ENCODE measurements around the gene TMC1.

TMC1 gene

GRCh38 chr9:72589667-72590521 is 68.5 kb downstream of the TMC1 start:
- DNase-seq (ENCODE audit: low read depth, low spot score), result no peak
- no peak overlapping the region for H3K4me3 ChIP-seq (ENCODE audit: insufficient read length, low read depth)

GRCh38 chr9:72590824-72591223 is 69.4 kb downstream of the TMC1 start:
- Histone ChIP-seq H3K36me3 (ENCODE audit: insufficient read depth, insufficient read length, low read length) (no peaks in the 10 kb centered on the region), H3K4me1 (ENCODE audit: insufficient read depth, insufficient read length) (no peaks in the 10 kb centered on the region), H3K27me3 (ENCODE audit: insufficient read depth, insufficient read length) (no peaks in the 10 kb centered on the region), H3K9me3 (ENCODE audit: insufficient read depth, low read length) (no peaks in the 10 kb centered on the region), H3K4me3 (ENCODE audit: insufficient read length, low read depth) (no peak overlapping the region), H3K9ac (ENCODE audit: insufficient read length, low read depth) (no peak overlapping the region)
- TF ChIP-seq YY1 (IDR thresholded peaks at IDR 0.05; ENCODE audit: insufficient read depth, insufficient read length) (no peak), ZNF274 (IDR thresholded peaks at IDR 0.05; ENCODE audit: low read depth, low read length) (no peak), SUZ12 (IDR thresholded peaks at IDR 0.05; ENCODE audit: extremely low read depth, insufficient read depth, insufficient read length) (no peak)
- no peak for DNase-seq (ENCODE audit: low read depth, low spot score)

More at GRCh38 chr9:72589667-72590521, 68.5 kb downstream of the TMC1 start:
- Histone ChIP-seq H3K9ac (ENCODE audit: insufficient read length, low read depth) (no peak overlapping the region), H3K36me3 (ENCODE audit: insufficient read depth, insufficient read length, low read length) (no peaks in the 10 kb centered on the region), H3K9me3 (ENCODE audit: insufficient read depth, low read length) (no peaks in the 10 kb centered on the region), H3K27me3 (ENCODE audit: insufficient read depth, insufficient read length) (no peaks in the 10 kb centered on the region), H3K4me1 (ENCODE audit: insufficient read depth, insufficient read length) (no peaks in the 10 kb centered on the region)
- no peak for TF ChIP-seq SUZ12 (IDR thresholded peaks at IDR 0.05; ENCODE audit: extremely low read depth, insufficient read depth, insufficient read length)
- TF ChIP-seq ZNF274 (IDR thresholded peaks at IDR 0.05; ENCODE audit: low read depth, low read length), result no peak
- no peak for TF ChIP-seq YY1 (IDR thresholded peaks at IDR 0.05; ENCODE audit: insufficient read depth, insufficient read length)

DNA sequence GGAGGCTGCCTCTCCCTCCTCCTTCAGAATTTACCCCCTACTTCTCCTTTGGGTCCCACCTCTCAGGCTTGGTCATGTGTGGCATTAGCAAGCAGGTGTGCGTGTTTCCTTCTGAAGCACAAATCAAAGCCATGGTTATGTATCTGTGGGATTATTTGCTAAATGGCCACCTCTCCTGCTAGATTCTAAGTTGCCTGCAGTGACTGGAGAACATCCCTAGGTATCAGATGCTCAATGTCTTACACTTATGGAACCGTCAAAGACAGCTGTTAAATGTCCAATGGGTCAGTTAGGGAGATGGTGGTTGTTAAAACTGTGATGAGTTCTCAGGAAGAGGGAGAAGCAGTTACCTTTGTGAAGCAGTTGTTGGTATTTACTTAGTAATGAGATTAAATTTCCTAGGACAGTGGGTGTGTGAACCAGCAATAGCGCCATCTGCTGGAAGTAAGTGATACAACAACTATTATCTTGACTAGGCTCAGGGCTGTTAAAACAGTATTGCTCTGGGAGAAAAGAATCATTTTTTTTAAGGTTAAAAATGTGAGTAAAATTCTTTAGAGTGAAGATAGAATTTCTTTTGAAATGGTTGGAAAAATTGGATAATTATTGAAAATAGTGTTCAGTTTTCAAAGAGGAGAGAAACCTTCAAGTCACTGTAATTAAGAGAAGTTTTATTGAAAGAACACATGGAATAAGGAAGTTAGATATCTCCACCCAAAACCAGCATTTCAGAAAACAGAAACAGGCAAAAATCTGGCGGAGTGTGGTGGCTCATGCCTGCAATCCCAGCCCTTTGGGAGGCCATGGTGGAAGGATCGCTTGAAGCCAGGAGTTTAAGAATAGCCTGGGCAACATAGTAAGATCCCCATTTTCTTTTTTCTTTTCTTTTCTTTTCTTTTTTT is 71.3 kb downstream of the TMC1 start:
- Histone ChIP-seq H3K4me3 (ENCODE audit: insufficient read length, low read depth) (no peak overlapping the region), H3K36me3 (ENCODE audit: insufficient read depth, insufficient read length, low read length) (no peaks in the 10 kb centered on the region), H3K4me1 (ENCODE audit: insufficient read depth, insufficient read length) (no peaks in the 10 kb centered on the region), H3K27me3 (ENCODE audit: insufficient read depth, insufficient read length) (no peaks in the 10 kb centered on the region), H3K9ac (ENCODE audit: insufficient read length, low read depth) (no peak overlapping the region), H3K9me3 (ENCODE audit: insufficient read depth, low read length) (no peaks in the 10 kb centered on the region)
- peak; percentile 49 for DNase-seq (ENCODE audit: low read depth, low spot score)
- TF ChIP-seq YY1 (IDR thresholded peaks at IDR 0.05; ENCODE audit: insufficient read depth, insufficient read length), result no peak
- no peak for TF ChIP-seq ZNF274 (IDR thresholded peaks at IDR 0.05; ENCODE audit: low read depth, low read length)
- no peak for TF ChIP-seq SUZ12 (IDR thresholded peaks at IDR 0.05; ENCODE audit: extremely low read depth, insufficient read depth, insufficient read length)

DNA sequence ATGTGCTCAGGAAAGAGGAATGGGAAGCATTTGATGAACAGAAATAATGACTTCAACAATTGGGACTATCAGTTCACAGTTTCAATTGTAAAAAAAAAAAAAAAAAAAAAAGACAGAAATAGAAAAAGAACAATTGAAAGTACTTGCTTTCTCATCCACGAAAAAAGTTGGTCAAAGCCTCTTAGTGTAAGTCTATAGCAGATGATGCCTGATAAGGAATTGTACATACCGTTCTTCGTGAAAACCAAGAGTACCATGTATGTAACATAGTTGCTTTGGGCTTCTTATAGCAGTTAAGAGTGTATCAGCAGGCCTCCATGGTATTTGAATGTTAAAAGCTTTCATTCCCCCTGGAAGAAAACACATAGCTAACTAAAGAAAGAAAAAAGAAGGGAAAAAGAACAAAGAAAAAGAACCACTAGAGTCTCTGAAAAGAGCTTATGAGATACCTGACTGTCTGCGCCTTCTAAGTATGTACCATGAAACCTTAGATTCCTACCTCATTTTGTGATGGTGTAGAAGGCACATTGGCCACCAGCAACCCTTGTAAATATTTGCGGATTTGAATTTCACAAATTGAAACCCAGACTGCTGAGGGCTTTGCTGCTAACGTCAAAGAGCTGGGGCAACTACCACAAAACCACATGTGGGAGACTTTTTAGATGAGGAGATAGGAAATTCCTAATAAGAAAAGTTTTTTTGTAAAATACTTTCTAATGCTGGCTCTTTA is 75.2 kb downstream of the TMC1 start:
- no peaks in the 10 kb centered on the region for H3K27me3 ChIP-seq (ENCODE audit: insufficient read depth, insufficient read length)
- no peak overlapping the region for H3K4me3 ChIP-seq (ENCODE audit: insufficient read length, low read depth)
- no peaks in the 10 kb centered on the region for H3K9me3 ChIP-seq (ENCODE audit: insufficient read depth, low read length)
- H3K9ac ChIP-seq (ENCODE audit: insufficient read length, low read depth), result no peak overlapping the region
- H3K36me3 ChIP-seq (ENCODE audit: insufficient read depth, insufficient read length, low read length), result no peaks in the 10 kb centered on the region
- DNase-seq (ENCODE audit: low read depth, low spot score), result no peak
- no peaks in the 10 kb centered on the region for H3K4me1 ChIP-seq (ENCODE audit: insufficient read depth, insufficient read length)
- TF ChIP-seq ZNF274 (IDR thresholded peaks at IDR 0.05; ENCODE audit: low read depth, low read length) (no peak), YY1 (IDR thresholded peaks at IDR 0.05; ENCODE audit: insufficient read depth, insufficient read length) (no peak), SUZ12 (IDR thresholded peaks at IDR 0.05; ENCODE audit: extremely low read depth, insufficient read depth, insufficient read length) (no peak)

DNA sequence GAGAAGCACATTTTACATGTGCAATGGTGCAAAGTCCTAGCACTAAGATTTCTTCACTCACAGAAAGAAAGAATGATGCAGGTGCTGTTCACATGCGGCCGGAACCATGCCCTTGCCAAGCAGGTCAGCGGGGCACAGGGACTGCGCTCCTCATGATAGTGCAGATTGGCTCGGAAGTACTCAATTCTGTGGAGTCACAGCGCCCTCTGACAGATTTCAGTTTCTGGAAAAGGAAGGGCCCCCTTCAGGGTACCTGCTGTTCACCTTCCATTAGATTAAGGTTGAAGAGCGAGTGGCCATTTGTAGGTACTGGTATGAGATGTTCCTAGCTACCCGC is 75.7 kb downstream of the TMC1 start:
- no peaks in the 10 kb centered on the region for H3K27me3 ChIP-seq (ENCODE audit: insufficient read depth, insufficient read length)
- no peak overlapping the region for H3K4me3 ChIP-seq (ENCODE audit: insufficient read length, low read depth)
- H3K9ac ChIP-seq (ENCODE audit: insufficient read length, low read depth), result no peak overlapping the region
- no peaks in the 10 kb centered on the region for H3K4me1 ChIP-seq (ENCODE audit: insufficient read depth, insufficient read length)
- no peaks in the 10 kb centered on the region for H3K36me3 ChIP-seq (ENCODE audit: insufficient read depth, insufficient read length, low read length)
- H3K9me3 ChIP-seq (ENCODE audit: insufficient read depth, low read length), result no peaks in the 10 kb centered on the region
- no peak for DNase-seq (ENCODE audit: low read depth, low spot score)
- TF ChIP-seq ZNF274 (IDR thresholded peaks at IDR 0.05; ENCODE audit: low read depth, low read length) (no peak), SUZ12 (IDR thresholded peaks at IDR 0.05; ENCODE audit: extremely low read depth, insufficient read depth, insufficient read length) (no peak), YY1 (IDR thresholded peaks at IDR 0.05; ENCODE audit: insufficient read depth, insufficient read length) (no peak)

- Histone ChIP-seq H3K9ac (ENCODE audit: insufficient read length, low read depth) (no peak overlapping the region), H3K9me3 (ENCODE audit: insufficient read depth, low read length) (no peaks in the 10 kb centered on the region), H3K4me1 (ENCODE audit: insufficient read depth, insufficient read length) (no peaks in the 10 kb centered on the region), H3K27me3 (ENCODE audit: insufficient read depth, insufficient read length) (no peaks in the 10 kb centered on the region), H3K36me3 (ENCODE audit: insufficient read depth, insufficient read length, low read length) (no peaks in the 10 kb centered on the region), H3K4me3 (ENCODE audit: insufficient read length, low read depth) (no peak overlapping the region)
- no peak for TF ChIP-seq SUZ12 (IDR thresholded peaks at IDR 0.05; ENCODE audit: extremely low read depth, insufficient read depth, insufficient read length)
- TF ChIP-seq ZNF274 (IDR thresholded peaks at IDR 0.05; ENCODE audit: low read depth, low read length), result no peak
- TF ChIP-seq YY1 (IDR thresholded peaks at IDR 0.05; ENCODE audit: insufficient read depth, insufficient read length), result no peak
- no peak for DNase-seq (ENCODE audit: low read depth, low spot score)
These were observed 76.2 kb downstream of the TMC1 start for GRCh38 chr9:72597601-72598000.
